GM21576 (cell line): ENCODE results near the gene COL4A2.

ENCODE experiments used
- ATAC-seq: cut with Tn5 transposase; IDR thresholded peaks from one replicate; pipeline ENCODE4 v1.9.1; 2021; ENCODE audit warnings: mild to moderate bottlenecking, moderate library complexity; ENCODE audit not compliant: unreplicated experiment

COL4A2 gene

DNA sequence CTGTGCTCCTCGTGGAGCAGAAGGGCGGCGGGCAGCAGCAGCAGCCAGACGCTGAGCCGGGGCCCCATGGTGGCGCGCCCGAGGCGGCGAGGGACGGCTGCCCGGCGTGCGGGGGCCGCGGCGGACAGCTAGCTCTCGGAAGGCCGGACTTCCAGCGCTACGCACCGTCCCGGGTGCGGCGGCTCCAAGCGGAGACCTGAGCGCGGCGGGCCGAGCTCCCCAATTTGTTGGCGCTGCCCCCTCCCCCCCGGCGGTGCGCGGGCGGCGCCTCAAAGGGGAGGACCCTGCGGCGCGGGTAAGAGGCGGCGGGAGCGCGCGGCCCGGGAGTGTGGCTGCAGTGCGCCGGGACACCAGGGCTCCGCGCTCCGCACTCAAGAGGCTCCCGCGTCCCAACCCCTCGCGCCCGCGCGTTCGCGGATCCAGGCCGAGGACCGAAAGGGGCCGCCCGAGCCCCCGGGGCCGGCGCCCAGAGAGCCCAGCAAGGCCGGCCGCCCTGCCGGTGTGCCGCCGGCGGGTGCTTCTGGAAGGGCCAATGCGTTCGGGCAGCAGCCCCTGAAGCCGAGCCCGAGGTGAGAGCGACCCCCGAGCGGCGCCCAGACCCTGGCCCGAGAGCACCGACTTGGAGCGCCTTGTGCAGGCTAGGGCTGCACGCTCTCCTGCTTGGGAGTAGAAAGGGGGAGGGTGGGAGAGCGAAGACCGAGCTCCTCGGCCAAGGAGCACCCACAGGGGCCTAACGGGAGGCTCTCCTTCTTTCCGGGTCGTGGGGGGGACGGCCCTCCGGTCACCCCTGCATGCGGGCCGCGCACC lies at the start of gene COL4A2, which contains the start of gene COL4A1:
COL4A2 (plus strand) TSS at position 325 of the 807 bp plus-strand sequence. CDS start 620 bp downstream, outside the sequence.
COL4A1 (minus strand) TSS at position 198 of the 807 bp plus-strand sequence; CDS start at position 68, 130 bp downstream.
- ATAC-seq: no peak

DNA sequence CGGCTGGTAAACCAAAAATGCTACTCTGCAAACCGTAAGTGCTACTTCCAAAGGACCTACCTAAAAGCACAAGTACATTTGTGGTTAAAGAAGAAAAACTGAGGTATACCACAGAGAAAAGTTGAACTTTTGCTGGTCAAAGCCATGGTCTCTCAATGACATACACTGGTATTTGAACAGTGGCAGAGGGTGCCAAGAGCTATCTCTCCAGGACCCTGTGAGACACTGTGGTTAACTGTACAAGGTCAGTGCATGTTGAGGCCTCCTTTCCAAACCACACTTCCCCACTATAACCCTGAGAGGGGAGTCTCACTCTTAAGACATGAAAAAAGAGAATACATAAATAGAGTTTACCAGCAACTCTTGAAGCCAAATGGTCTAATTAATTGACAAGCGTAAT lies 49.7 kb upstream of the COL4A2 start:
- no peak for ATAC-seq

DNA sequence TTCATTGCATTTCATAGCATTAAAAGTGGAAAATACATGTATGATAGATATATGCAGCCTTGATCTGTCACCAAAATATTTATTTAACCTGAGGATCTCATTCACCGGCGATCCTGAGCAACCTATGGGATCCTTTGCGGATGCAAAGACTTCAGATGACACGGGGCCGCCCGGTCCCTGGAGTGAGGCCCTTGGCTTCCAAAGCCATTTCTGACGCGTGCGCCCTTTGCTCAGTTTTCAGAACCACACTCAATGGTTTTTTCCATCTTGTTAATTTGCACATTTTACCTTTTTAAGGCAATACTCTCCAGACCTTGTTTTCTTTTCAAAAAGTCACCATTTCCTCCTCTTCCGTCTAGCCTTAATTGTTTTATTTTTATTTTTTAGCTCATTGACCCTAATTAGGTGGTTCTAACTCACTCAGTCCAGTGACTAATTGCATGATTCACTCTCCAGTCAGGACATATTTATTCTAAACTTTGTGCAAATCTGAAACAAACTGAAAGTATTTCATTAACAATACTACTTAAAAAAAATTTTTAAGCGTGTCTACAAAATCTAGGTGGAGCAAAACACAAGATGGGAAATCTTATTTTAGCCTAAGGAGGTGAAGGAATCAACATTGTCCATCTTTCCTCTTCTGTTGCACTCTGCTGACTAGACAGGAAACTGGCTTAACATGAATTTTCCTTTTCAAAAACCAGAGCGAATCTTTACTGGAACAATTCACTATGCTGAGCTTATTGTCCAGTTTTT lies 48.0 kb upstream of the COL4A2 start:
- no peak for ATAC-seq

DNA sequence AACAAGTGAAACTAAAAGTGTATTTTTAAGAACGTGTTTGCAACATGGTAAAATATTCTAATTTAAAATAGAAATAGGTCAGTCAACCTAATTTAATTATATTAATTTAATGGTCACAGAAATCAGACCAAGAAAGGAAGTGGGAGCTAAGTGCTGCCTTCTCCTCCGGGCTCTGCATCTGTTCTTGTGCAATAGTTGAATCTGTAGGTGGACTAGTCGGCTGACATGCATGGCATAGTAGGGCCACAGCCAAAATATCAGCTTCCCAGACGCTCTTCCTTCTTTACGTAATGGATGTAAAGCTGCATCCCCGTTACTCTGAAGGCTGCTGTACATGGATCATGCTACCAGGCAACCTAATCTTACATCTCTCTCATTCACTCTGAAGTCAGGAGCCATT lies 47.4 kb upstream of the COL4A2 start:
- no peak for ATAC-seq

DNA sequence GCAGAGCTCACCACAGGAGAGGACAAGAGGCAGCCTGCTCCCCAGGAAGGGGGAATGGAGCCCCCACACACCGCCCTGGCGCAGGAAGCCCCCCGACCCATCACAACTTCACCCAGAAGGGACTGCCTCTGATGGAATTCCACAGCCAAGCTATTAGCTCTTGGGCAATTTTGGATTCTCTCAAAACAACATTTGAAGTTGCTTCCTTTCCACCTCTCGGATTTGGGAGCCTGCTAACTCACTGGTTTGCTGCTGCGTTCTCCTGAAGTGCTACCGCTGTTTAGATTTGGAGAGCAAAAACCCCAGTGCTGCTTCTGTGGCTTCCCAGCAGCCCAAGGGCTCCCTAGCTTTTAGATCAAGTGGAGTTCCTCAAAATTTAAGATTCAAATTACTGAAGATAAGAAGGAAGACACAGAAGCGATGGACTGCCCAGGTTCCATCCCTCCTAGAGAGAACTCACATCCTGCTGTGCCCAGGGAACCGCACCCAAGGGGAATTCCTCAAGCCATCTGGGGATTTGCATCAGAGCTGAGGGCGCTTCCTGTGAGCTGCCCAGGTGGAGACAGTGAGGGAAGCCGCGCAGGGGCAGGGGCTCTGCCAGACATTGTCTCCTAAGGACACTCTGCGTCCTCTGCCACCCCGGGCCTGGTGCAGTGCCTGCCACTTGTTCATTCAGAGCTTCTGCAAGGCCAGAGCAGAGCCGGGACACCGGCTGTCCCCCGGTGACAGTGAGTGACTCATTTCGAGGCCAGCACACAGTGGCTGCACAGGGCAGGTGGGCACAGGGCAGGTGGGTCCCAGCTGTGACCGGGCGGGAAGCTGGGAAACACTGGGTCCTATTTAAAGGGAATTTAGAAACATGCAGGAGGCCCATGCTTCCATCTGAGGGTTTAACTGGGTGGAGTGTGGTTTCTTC lies 45.7 kb upstream of the COL4A2 start:
- ATAC-seq: no peak

DNA sequence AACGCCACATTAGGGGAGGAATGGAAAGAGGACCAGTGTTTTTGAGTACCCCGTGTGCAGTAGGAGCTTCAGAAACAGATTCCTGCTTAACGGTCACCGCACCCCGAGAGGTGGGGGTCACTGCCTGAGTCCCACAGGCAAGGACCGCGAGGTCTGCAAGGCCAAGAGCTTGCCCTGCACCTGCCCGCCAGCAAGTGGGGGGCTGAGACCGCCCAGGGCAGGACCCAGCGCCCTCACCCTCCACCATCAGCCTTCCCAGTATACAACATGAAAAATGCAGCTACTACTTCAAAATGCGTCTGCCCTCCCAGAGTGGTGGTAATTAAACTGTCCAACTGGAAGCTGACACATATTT lies 45.0 kb upstream of the COL4A2 start:
- no peak for ATAC-seq

DNA sequence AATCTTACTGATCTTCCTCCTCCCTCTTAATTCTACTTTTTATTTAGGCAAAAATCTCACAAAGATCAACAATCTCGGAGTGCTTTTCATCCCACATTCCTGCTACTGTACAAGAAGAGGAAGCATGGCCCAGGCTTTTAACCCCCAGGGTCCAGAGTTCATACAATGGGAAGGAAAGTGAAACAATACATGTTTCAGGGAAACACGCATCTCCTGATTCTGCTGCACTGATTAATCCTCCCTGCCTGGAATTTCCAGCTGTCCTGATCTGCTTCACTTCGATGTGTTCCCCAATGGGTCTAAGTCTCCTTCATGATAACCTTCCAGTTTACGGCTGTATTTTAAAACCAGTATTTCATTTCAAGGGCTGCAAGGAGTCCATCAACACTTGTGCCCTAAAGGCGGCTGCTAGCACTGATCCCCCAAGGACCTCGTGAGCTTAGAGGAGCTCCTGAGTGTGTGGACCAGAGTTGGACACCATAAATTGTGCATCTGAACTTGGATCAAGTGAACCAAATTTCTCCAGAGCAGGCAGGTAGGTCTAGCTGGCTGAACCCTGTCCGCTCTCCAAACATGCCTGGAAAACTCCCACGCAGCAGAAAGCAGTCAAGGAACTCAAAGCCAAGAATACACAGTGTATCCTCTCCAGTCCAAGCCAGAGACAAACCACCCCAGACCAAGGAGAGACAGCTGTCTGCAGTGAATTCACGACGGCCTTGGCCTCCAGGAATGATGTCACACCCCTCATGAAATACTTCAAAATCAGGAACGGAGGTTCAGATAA lies 44.4 kb upstream of the COL4A2 start:
- no peak for ATAC-seq

DNA sequence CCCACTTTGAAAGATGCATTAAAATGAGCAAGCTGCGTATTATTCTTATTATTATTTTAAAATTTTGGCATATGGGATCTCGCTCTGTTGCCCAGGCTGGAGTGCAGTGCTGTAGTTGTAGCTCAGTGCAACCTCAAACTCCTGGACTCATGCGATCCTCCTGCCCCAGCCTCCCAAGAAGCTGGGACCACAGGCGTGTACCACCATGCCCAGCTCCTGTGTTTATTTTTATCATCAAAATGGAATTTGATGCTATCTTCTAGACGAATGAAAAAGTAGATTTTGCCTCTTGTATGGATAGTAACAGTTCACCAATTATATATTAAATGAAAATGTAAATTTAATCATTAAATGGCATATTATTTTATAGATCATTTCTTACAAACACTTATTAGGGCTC lies 43.7 kb upstream of the COL4A2 start:
- no peak for ATAC-seq

DNA sequence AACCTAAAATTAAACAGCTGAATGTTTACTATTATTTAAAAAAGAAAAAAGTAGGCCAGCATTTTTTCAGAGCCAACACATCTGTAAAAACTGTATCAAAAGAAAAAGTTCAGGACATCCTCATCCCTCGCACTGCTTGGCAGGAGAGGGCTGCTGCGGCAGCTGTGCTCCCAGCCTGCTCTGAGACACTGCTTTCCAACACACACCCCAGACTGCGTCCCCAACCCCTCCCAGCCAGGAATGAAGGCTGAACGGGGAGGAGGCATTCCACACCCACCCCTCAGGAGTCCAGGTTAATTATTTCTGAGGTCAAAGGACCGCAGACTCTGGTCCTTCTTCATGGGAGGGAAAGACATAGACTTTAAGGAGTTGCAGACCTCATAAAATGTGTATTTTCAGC lies 43.2 kb upstream of the COL4A2 start:
- no peak for ATAC-seq

DNA sequence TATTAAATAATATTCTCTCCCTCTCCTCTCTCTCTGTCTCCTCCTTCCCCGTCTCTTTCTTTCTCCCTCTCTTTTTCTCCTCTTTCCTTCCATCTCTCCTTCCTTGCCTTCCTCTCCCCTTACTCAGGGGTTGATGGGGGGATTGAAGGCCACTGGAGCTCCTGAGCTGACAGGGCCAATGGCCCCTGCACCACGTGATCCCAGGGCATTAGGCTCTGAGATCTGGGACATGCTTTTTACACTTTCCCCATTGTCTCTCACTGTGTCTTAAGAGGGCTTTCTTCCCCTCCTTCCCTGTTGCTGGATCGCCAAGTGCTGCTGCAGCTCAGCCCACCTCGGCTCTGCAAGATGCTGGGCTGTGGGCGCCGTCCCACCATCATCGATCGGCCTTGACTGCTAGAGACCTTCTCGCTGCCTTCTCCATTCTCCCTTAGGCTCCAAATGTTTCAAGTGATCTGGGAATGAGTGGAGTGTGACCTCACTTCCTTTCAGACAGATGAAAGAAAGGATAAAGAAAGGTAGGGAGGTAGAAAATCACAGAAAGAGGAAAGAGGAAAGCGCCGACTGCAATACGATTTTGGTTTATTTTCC lies 42.3 kb upstream of the COL4A2 start:
- ATAC-seq: no peak

DNA sequence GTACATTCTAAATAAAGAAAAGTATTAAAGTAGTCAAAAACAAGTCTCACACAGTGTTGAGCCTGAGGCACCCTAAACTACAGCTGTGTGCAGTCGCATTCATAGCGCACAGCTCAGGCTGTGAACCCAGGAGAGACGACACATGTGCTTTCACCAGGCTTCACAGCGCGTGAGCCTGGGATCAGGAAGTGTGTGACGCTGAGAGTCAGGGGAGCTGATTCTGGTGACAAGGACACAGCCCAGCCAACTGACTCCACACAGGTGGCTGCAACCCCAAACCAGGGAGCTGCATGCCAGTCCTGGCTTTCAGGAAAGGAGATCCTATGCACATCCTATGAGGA lies 41.8 kb upstream of the COL4A2 start:
- no peak for ATAC-seq

DNA sequence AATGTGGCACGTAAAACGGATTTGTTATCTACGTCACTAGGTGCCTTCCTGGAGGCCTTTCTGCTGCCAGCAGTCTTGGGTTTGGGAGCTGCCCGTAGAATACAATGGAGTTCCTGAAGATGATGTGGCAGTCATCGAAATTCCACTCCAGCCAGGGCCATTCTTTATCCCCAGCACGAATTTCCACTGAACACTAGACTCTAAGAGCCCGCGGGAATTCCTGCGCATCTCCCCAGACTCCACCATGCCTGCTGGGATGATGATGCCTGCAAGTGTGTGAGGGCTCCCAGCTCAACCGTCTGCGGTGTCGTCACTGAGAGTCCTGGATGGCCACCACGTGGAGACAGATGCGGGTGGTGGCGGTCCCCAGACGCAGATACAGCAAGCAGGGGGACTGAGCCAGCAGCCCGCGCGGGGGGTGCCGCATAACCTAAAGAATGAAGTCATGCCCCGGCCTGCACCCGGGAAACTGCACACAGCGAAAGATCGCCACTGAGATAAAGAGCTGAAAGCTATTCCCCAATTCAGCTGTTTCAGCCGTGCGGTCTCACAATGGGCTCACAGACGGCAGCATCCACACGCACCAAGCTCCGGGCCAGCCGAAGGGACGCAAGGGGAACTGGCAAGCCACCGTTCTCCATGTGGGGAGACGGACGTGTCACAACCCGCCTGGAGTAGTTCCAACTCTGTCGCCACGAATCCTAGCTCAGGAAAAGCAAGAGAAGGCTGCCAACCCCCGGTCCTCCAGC lies 41.2 kb upstream of the COL4A2 start:
- ATAC-seq: no peak

DNA sequence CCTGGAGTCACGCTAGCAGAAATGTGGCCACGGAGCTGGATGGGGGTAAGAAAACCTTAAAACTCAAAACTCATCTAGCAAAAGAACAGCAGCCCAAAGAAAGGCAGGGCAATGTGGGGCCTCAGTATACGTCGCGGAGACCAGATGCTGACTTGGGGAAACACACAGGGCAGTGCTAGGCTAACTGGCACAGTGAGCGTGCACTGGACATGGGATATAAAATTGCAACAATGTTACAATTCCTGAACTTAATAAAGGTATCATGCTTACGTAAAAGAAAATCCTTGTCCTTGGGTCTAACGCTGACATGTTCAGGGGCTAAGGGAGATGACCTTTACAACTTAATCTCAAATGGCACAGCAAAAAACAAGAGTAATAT lies 40.7 kb upstream of the COL4A2 start:
- ATAC-seq: no peak

DNA sequence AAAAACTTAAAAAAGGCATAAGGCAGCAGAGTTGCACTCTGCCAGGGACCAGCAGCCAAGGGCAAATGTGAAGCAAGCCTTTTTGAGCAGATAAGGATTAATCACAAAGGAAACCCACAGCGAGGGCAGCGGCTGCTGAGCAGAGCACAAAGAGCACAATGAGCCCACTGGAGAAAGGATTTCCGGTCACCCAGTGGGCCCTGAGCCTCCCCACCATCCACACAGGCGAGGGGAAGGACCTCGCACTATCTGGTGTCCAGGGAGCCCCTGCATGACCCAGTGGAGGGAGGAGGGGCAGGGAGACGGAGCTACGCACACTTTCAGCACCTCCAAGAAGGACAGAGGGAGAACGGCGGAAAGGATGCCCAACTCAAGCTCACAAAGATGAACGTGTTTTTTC lies 40.1 kb upstream of the COL4A2 start:
- no peak for ATAC-seq

DNA sequence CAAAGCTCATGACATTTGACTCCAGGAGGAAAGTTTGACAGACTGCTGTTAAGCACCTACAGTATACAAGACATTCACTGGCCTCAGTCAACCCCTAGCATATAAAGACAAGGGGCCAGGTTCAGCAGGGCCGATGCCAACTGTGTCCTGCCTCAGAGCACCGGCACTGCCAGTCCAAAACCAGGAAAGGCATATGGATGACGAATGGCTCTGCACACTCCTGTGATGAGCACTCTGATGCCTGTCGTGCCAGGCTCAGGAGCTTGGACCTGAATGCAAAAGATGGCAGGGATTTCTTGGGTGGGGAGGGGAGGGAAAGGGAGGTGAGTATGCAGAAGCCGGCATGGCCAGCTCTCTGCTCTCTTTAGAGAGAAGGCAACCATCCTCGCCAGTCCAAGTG lies 39.0 kb upstream of the COL4A2 start:
- ATAC-seq: no peak

DNA sequence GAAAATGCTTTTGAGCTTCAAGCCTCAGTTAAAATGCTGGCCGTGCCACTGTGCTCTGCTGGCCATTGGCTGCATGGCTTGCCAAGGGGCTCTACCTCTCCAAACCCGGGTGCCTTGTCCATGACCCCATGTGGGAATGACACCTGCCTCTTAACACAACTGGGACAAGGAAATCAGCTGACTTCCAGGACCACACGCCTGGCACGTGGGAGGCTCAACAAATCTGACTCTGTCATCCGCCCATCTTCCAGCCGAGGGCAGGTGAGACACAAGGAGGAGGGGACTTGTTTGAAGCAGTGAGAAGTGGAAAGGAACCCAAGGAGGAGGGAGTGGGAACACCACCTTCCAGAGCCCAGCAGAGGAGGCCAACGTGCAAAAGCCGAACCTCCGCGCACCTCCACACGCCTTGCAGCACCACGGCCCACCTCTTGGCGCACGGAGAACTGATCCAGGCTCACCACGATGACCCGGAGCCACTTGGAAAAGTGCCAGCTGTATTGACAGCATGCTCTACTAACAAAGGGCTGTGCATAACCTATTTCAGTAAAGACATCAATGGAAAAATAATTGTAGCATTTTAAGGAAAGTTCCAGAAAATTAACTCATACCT lies 38.4 kb upstream of the COL4A2 start:
- no peak for ATAC-seq

DNA sequence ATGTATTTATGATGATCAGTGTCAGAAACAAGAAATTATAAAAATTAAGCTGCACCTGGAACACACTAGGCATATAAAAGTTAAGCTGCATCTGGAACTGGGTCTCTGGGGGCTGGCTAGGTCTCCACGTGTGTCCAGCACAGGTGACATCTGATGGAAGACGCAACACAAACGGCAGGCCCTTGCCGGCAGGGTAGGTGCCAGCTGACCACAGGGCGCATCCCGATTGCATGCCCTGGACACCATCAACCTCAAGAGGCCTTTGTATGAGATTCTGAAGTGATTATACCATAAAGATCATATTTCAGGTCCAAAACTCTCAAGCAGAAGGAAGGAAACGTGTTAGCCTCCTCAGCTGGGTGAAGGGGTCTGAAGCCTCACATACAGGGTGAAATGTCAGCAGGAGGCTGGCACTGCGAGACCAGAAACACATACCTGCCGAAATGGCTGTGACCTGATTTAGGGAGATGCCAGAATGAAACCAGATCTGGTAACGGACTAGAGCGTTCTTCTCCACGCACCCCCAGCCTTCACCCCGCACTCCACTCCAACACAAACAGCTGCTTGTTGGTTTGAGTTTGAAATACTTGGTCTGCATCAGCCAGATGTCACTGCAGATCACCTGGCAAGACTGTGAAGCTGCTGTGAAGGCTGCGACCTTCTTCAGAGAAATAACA lies 37.4 kb upstream of the COL4A2 start:
- ATAC-seq: no peak

DNA sequence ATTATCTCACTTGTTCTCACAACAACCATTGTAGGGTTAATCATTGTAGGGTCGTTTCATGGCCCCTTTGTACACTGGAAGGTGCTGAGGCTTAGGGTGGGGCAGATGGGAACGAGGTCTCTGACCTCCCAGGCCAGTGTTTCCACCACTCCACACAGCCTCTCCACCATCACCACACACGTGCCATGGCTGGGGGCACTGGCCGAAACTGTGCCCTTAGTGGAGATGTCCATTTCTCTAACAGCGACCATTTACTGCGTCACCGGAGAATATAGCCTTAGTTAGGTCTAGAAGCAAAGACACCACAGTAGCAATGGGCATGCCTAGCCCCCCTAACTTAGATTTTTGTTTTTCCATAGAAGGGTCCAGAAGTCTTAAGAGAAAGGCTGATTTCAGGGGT lies 36.6 kb upstream of the COL4A2 start:
- no peak for ATAC-seq

DNA sequence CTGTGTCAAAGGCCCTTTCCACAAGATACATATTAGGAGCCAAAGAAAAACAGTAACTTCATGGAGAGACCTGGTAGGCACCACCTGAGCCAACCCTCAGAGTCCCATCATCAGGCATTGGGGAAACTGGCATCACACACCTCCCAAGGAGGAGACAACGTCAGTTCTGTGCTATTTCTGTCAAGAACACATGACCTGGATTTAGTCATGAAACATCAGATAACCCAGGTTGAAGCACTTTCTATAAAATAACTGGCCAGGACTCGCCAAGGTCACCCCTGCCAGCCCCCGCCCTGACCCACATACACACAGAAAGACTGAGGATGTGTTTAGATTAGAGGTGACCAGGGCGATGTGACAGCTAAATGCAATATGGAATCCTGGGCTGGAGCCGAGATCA lies 35.8 kb upstream of the COL4A2 start:
- ATAC-seq: no peak
